ENCODE measurements around the gene NFU1. TPM values are rescaled to one million over a fixed set of nuclear protein-coding genes. Genes with fewer than 3 reads are reported as not detected.
A peak's percentile ranks its signal among the peaks of the same experiment; 100 is the strongest.

The NFU1 gene
- total RNA-seq, 2 donors from 2014 or later, result 63.0 to 64.8 TPM

- intact Hi-C loops (cut with DNase I), result no loop called here
- ATAC-seq (peak in 1 of 2 donors; percentile 47), DNase-seq (no peak)
These were observed 41.4 kb downstream of the NFU1 start for GRCh38 chr2:69395866-69396265.

- intact Hi-C loops (cut with DNase I), result no loop called here
- ATAC-seq (peak in 1 of 2 donors; percentile 9), DNase-seq (no peak)
These were observed 43.3 kb downstream of the NFU1 start for GRCh38 chr2:69393963-69394362.

- no peak for ATAC-seq
- intact Hi-C loops (cut with DNase I), result no loop called here
- no peak for DNase-seq
These were observed 46.8 kb downstream of the NFU1 start for GRCh38 chr2:69390471-69390870.

GRCh38 chr2:69390001-69390400, 47.2 kb downstream of the NFU1 start:
- no peak for DNase-seq
- intact Hi-C loops (cut with DNase I), result no loop called here
- no peak for ATAC-seq

GRCh38 chr2:69389271-69389670, 48.0 kb downstream of the NFU1 start:
- intact Hi-C loops (cut with DNase I), result no loop called here
- ATAC-seq (no peak), DNase-seq (no peak)

- no peak for DNase-seq
- peak in 1 of 2 donors; percentile 1 for ATAC-seq
- intact Hi-C loops (cut with DNase I), result loop anchor here in 1 of 2 donors (2.0 kb wide), 1 partner anchor 49 kb away; the partner anchor contains the start of gene NFU1
These were observed 49.3 kb downstream of the NFU1 start for GRCh38 chr2:69387770-69388481.

- intact Hi-C loops (cut with DNase I), result loop anchor here in 1 of 2 donors (2.0 kb wide), 1 partner anchor 50 kb away; the partner anchor contains the start of gene NFU1
- DNase-seq, result peak; percentile 96
- ATAC-seq, result peak; percentile 99
These were observed 50.2 kb downstream of the NFU1 start, which contains the start of gene GFPT1 for GRCh38 chr2:69386789-69387734. Gene GFPT1, minus strand, starts transcription at chr2:69387227. Its CDS starts 156 bp downstream, at chr2:69387071.

- DNase-seq (no peak), ATAC-seq (no peak)
- intact Hi-C loops (cut with DNase I), result loop anchor here in 1 of 2 donors (2.0 kb wide), 1 partner anchor 50 kb away; the partner anchor contains the start of gene NFU1
These were observed 50.9 kb downstream of the NFU1 start for GRCh38 chr2:69386360-69386759.

GRCh38 chr2:69385443-69386151, 51.6 kb downstream of the NFU1 start:
- no peak for ATAC-seq
- no peak for DNase-seq
- intact Hi-C loops (cut with DNase I), result loop anchor here in 1 of 2 donors (2.0 kb wide), 1 partner anchor 51 kb away; the partner anchor contains the start of gene NFU1

- intact Hi-C loops (cut with DNase I), result no loop called here
- no peak for DNase-seq
- ATAC-seq, result no peak
These were observed 52.6 kb downstream of the NFU1 start for GRCh38 chr2:69384618-69385081.

- intact Hi-C loops (cut with DNase I), result no loop called here
- DNase-seq (no peak), ATAC-seq (no peak)
These were observed 53.9 kb downstream of the NFU1 start for GRCh38 chr2:69383176-69383812.

GRCh38 chr2:69382547-69382946, 54.7 kb downstream of the NFU1 start:
- ATAC-seq, result no peak

GRCh38 chr2:69381337-69381737, 55.9 kb downstream of the NFU1 start:
- intact Hi-C loops (cut with DNase I), result no loop called here
- DNase-seq (no peak), ATAC-seq (peak in 1 of 2 donors; percentile 48)

More at GRCh38 chr2:69382547-69382946, 54.7 kb downstream of the NFU1 start:
- intact Hi-C loops (cut with DNase I), result no loop called here
- DNase-seq, result no peak

GRCh38 chr2:69380072-69380917, 56.9 kb downstream of the NFU1 start:
- no peak for ATAC-seq
- no peak for DNase-seq
- intact Hi-C loops (cut with DNase I), result no loop called here

- intact Hi-C loops (cut with DNase I), result no loop called here
- ATAC-seq, result no peak
- DNase-seq, result no peak
These were observed 60.8 kb downstream of the NFU1 start for GRCh38 chr2:69376403-69376802.

- DNase-seq (no peak), ATAC-seq (peak; percentile 23 to 63)
- intact Hi-C loops (cut with DNase I), result no loop called here
These were observed 61.5 kb downstream of the NFU1 start for GRCh38 chr2:69375494-69376353.

GRCh38 chr2:69372767-69373166, 64.5 kb downstream of the NFU1 start:
- ATAC-seq (no peak), DNase-seq (no peak)
- intact Hi-C loops (cut with DNase I), result no loop called here
